Endothelial cell of umbilical vein (primary cell): ENCODE data around the gene KIF26B.

Experiments
- EZH2 ChIP-seq: IDR thresholded peaks from 2 replicates; pipeline ENCODE4 v1.6.1; 2012; ENCODE audit warnings: borderline replicate concordance, low read depth, mild to moderate bottlenecking, moderate library complexity, low read length, inconsistent platforms; ENCODE audit not compliant: severe bottlenecking
- FOS ChIP-seq: IDR thresholded peaks from 2 replicates; pipeline ENCODE4 v1.6.1; 2011; ENCODE audit warnings: mild to moderate bottlenecking, low read length, moderate library complexity, borderline replicate concordance; ENCODE audit not compliant: insufficient read depth
- MYC ChIP-seq: IDR thresholded peaks from one replicate; pipeline ENCODE4 v1.6.1; 2011; ENCODE audit warnings: mild to moderate bottlenecking, low read depth, low read length
- POLR2A ChIP-seq: IDR thresholded peaks from 2 replicates; pipeline ENCODE4 v1.6.1; 2012; ENCODE audit warnings: low read depth, mild to moderate bottlenecking, control low read depth, low read length
- POLR2AphosphoS5 ChIP-seq: IDR thresholded peaks from 2 replicates; pipeline ENCODE4 v1.6.1; 2012; ENCODE audit warnings: low read depth, mild to moderate bottlenecking, control low read depth, low read length, moderate library complexity; ENCODE audit not compliant: insufficient read depth
- TF ChIP-seq, protein P1 (sequence below), 2 donors: IDR thresholded peaks; 1 replicate in 1 of 2; 2 replicates in 1 of 2; pipeline ENCODE4 v1.5.1; 2011; ENCODE audit warnings: low read length in 2 of 2, mild to moderate bottlenecking in 2 of 2, moderate library complexity in 2 of 2, control low read depth in 1 of 2, inconsistent platforms in 1 of 2, low read depth in 1 of 2; ENCODE audit not compliant: insufficient read depth in 1 of 2; ENCODE audit errors: extremely low read depth in 1 of 2

DNA sequence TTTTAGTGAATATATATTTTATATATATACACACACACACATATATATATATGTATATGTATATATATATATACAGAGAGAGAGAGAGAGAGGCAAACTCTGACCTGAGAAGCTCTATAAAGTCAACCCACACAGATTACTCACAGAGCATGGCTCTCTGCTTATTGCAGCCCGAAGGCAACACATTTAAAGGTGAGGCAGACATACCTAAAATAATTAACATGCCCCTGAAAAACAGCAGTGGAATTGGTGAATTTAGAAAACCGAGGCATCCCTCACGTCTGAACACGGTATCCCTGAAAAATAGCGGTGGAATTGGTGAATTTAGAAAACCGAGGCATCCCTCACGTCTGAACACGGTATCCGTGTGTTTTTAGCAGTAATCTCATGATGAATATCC is 228.2 kb downstream of the KIF26B start:
- TF ChIP-seq, protein P1, sequence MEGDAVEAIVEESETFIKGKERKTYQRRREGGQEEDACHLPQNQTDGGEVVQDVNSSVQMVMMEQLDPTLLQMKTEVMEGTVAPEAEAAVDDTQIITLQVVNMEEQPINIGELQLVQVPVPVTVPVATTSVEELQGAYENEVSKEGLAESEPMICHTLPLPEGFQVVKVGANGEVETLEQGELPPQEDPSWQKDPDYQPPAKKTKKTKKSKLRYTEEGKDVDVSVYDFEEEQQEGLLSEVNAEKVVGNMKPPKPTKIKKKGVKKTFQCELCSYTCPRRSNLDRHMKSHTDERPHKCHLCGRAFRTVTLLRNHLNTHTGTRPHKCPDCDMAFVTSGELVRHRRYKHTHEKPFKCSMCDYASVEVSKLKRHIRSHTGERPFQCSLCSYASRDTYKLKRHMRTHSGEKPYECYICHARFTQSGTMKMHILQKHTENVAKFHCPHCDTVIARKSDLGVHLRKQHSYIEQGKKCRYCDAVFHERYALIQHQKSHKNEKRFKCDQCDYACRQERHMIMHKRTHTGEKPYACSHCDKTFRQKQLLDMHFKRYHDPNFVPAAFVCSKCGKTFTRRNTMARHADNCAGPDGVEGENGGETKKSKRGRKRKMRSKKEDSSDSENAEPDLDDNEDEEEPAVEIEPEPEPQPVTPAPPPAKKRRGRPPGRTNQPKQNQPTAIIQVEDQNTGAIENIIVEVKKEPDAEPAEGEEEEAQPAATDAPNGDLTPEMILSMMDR (IDR thresholded peaks at IDR 0.05; ENCODE audit: extremely low read depth in 1 of 2, insufficient read depth in 1 of 2, low read depth in 1 of 2, low read length in 2 of 2), result no peak
- no peak for TF ChIP-seq EZH2
- TF ChIP-seq MYC, result no peak
- TF ChIP-seq POLR2A, result no peak
- no peak for TF ChIP-seq FOS
- TF ChIP-seq POLR2AphosphoS5, result no peak
